ENCODE measurements around the gene MDM4.

The MDM4 gene

GRCh38 chr1:204578867-204579664 lies 62.9 kb downstream of the MDM4 start:
- DNase-seq (ENCODE audit: low spot score) = peak; percentile 31

GRCh38 chr1:204579681-204580080 lies 63.5 kb downstream of the MDM4 start:
- no peak for DNase-seq (ENCODE audit: low spot score)

- no peak for DNase-seq (ENCODE audit: low spot score)
These were observed 64.7 kb downstream of the MDM4 start for GRCh38 chr1:204580862-204581261.

GRCh38 chr1:204581759-204582158 lies 65.6 kb downstream of the MDM4 start:
- DNase-seq (ENCODE audit: low spot score) = no peak

- DNase-seq (ENCODE audit: low spot score) = no peak
These were observed 67.9 kb downstream of the MDM4 start for GRCh38 chr1:204583909-204584632.

- peak; percentile 74 for DNase-seq (ENCODE audit: low spot score)
These were observed 68.6 kb downstream of the MDM4 start for GRCh38 chr1:204584699-204585372.

GRCh38 chr1:204587621-204588020 lies 71.4 kb downstream of the MDM4 start:
- no peak for DNase-seq (ENCODE audit: low spot score)

GRCh38 chr1:204588826-204589225 lies 72.6 kb downstream of the MDM4 start:
- no peak for DNase-seq (ENCODE audit: low spot score)

GRCh38 chr1:204589409-204590038 lies 73.3 kb downstream of the MDM4 start:
- no peak for DNase-seq (ENCODE audit: low spot score)

- DNase-seq (ENCODE audit: low spot score) = no peak
These were observed 75.4 kb downstream of the MDM4 start for GRCh38 chr1:204591473-204592090.

- no peak for DNase-seq (ENCODE audit: low spot score)
These were observed 76.2 kb downstream of the MDM4 start for GRCh38 chr1:204592246-204592948.

- no peak for DNase-seq (ENCODE audit: low spot score)
These were observed 82.2 kb downstream of the MDM4 start for GRCh38 chr1:204598319-204598969.

GRCh38 chr1:204599098-204599497 lies 82.9 kb downstream of the MDM4 start:
- no peak for DNase-seq (ENCODE audit: low spot score)

- no peak for DNase-seq (ENCODE audit: low spot score)
These were observed 83.4 kb downstream of the MDM4 start for GRCh38 chr1:204599596-204599995.

- DNase-seq (ENCODE audit: low spot score) = no peak
These were observed 84.0 kb downstream of the MDM4 start for GRCh38 chr1:204600203-204600602.

- no peak for DNase-seq (ENCODE audit: low spot score)
These were observed 84.8 kb downstream of the MDM4 start for GRCh38 chr1:204600968-204601367.

GRCh38 chr1:204602111-204602579 lies 85.9 kb downstream of the MDM4 start:
- no peak for DNase-seq (ENCODE audit: low spot score)

GRCh38 chr1:204602871-204603542 lies 86.8 kb downstream of the MDM4 start:
- DNase-seq (ENCODE audit: low spot score) = no peak

- DNase-seq (ENCODE audit: low spot score) = no peak
These were observed 89.6 kb downstream of the MDM4 start for GRCh38 chr1:204605791-204606190.

Data from NAMALWA (cell line).